Neural progenitor cell (in vitro differentiated cells): ENCODE measurements around the gene GPR85. TPM values are rescaled to one million over a fixed set of nuclear protein-coding genes. Genes with fewer than 3 reads are reported as not detected.

ENCODE experiments used
- DNase-seq: peaks from one replicate; pipeline ENCODE4 v3.0.0-alpha.2; 2016; ENCODE audit warnings: low spot score
- H2AFZ ChIP-seq: fragments of 200-600 bp; sonication (generic); replicated peaks from 2 replicates; pipeline ENCODE4 v1.6.1; 2016; ENCODE audit warnings: antibody characterized with exemption
- H3F3A ChIP-seq: fragments of 200-600 bp; sonication (generic); 2 replicates; pipeline ENCODE4 v1.6.1; 2016; ENCODE audit warnings: antibody characterized with exemption, low read depth
- H3K27ac ChIP-seq: fragments of 200-600 bp; sonication (generic); 2 replicates; pipeline ENCODE4 v1.5.1; 2016; ENCODE audit warnings: mild to moderate bottlenecking
- H3K27me3 ChIP-seq: fragments of 200-600 bp; sonication (generic); 2 replicates; pipeline ENCODE4 v1.6.1; 2016; ENCODE audit warnings: mild to moderate bottlenecking, moderate library complexity
- H3K36me3 ChIP-seq: fragments of 200-600 bp; sonication (generic); 2 replicates; pipeline ENCODE4 v1.5.1; 2016
- H3K4me1 ChIP-seq: fragments of 200-600 bp; sonication (generic); 2 replicates; pipeline ENCODE4 v1.6.1; 2016; ENCODE audit warnings: mixed run types
- H3K4me2 ChIP-seq: fragments of 200-600 bp; sonication (generic); 2 replicates; pipeline ENCODE4 v1.6.1; 2016
- H3K4me3 ChIP-seq: fragments of 200-600 bp; sonication (generic); 2 replicates; pipeline ENCODE4 v1.5.1; 2016
- H3K79me2 ChIP-seq: fragments of 200-600 bp; sonication (generic); 2 replicates; pipeline ENCODE4 v1.6.1; 2016; ENCODE audit warnings: low read depth
- H3K9ac ChIP-seq: fragments of 200-600 bp; sonication (generic); 2 replicates; pipeline ENCODE4 v1.6.1; 2016
- H3K9me3 ChIP-seq: fragments of 200-600 bp; sonication (generic); 2 replicates; pipeline ENCODE4 v1.5.1; 2016; ENCODE audit warnings: low read depth
- H4K20me1 ChIP-seq: fragments of 200-600 bp; sonication (generic); 2 replicates; pipeline ENCODE4 v1.6.1; 2016; ENCODE audit warnings: low read depth
- H3K27ac Mint-ChIP-seq: 3 replicates; pipeline ENCODE4 v1.8.0; 2021; ENCODE audit warnings: mixed read lengths
- H3K27me3 Mint-ChIP-seq: 2 replicates; pipeline ENCODE4 v1.8.0; 2022; ENCODE audit warnings: low read depth, mild to moderate bottlenecking, inconsistent platforms, moderate library complexity, mixed read lengths; ENCODE audit not compliant: insufficient read depth
- H3K36me3 Mint-ChIP-seq: 3 replicates; pipeline ENCODE4 v1.8.0; 2021; ENCODE audit warnings: mixed read lengths
- H3K4me1 Mint-ChIP-seq: 3 replicates; pipeline ENCODE4 v1.8.0; 2021; ENCODE audit warnings: mixed read lengths
- H3K4me3 Mint-ChIP-seq: 3 replicates; pipeline ENCODE4 v1.8.0; 2021; ENCODE audit warnings: mild to moderate bottlenecking, moderate library complexity, mixed read lengths
- H3K9me3 Mint-ChIP-seq: 3 replicates; pipeline ENCODE4 v1.8.0; 2020; ENCODE audit warnings: mixed read lengths
- CTCF ChIP-seq: fragments of 200-600 bp; sonication (generic); IDR thresholded peaks from 2 replicates; pipeline ENCODE4 v1.5.1; 2017; ENCODE audit warnings: antibody characterized with exemption, mild to moderate bottlenecking
- EZH2 ChIP-seq: fragments of 200-600 bp; sonication (generic); IDR thresholded peaks from 2 replicates; pipeline ENCODE4 v1.6.1; 2017; ENCODE audit warnings: antibody characterized with exemption, mild to moderate bottlenecking, moderate library complexity
- EZH2phosphoT487 ChIP-seq: fragments of 200-600 bp; sonication (generic); IDR thresholded peaks from 2 replicates; pipeline ENCODE4 v1.6.1; 2017; ENCODE audit warnings: antibody characterized with exemption
- total RNA-seq: library from RNA; depleted of rRNA; stranded (reverse); fragments of >200 nt; gene quantifications from 2 replicates; pipeline ENCODE4 v1.2.3, GENCODE V29; 2015; ENCODE audit warnings: low replicate concordance

Gene GPR85
- total RNA-seq, 1 donor from 2014 or later = 3.0 TPM

- Histone ChIP-seq H3F3A (no peaks in the 10 kb centered on the region), H3K4me2 (no peak overlapping the region), H3K27me3 (no peaks in the 10 kb centered on the region), H3K4me3 (no peak overlapping the region), H3K79me2 (no peaks in the 10 kb centered on the region), H2AFZ (no peak overlapping the region), H3K36me3 (no peaks in the 10 kb centered on the region), H4K20me1 (no peaks in the 10 kb centered on the region), H3K9ac (no peak overlapping the region), H3K9me3 (no peaks in the 10 kb centered on the region), H3K27ac (no peak overlapping the region), H3K4me1 (peaks cover 32% of the 10 kb centered on the region)
- peaks cover 3% of the 10 kb centered on the region for H3K9me3 Mint-ChIP-seq
- no peak overlapping the region for H3K4me3 Mint-ChIP-seq
- TF ChIP-seq EZH2 = no peak
- TF ChIP-seq CTCF = no peak
- no peak for TF ChIP-seq EZH2phosphoT487
- peaks cover 10% of the 10 kb centered on the region for H3K4me1 Mint-ChIP-seq
- H3K36me3 Mint-ChIP-seq = no peaks in the 10 kb centered on the region
- peaks cover 3% of the 10 kb centered on the region for H3K27me3 Mint-ChIP-seq
- no peak for DNase-seq
- no peak overlapping the region for H3K27ac Mint-ChIP-seq
These were observed 41.2 kb downstream of the GPR85 start for GRCh38 chr7:113045379-113045778.

- H3K9ac ChIP-seq = no peak overlapping the region
- no peaks in the 10 kb centered on the region for H3K36me3 ChIP-seq
- no peak overlapping the region for H3K27ac ChIP-seq
- Mint-ChIP-seq H3K4me1 (peaks cover 10% of the 10 kb centered on the region), H3K27ac (no peak overlapping the region), H3K27me3 (no peaks in the 10 kb centered on the region), H3K4me3 (no peak overlapping the region), H3K9me3 (no peaks in the 10 kb centered on the region), H3K36me3 (no peaks in the 10 kb centered on the region)
- no peaks in the 10 kb centered on the region for H3K27me3 ChIP-seq
- H3K9me3 ChIP-seq = no peaks in the 10 kb centered on the region
- no peaks in the 10 kb centered on the region for H3F3A ChIP-seq
- peaks cover 32% of the 10 kb centered on the region for H3K4me1 ChIP-seq
- H3K79me2 ChIP-seq = no peaks in the 10 kb centered on the region
- no peak for TF ChIP-seq EZH2
- no peak for TF ChIP-seq CTCF
- peak; percentile 74 for TF ChIP-seq EZH2phosphoT487
- H4K20me1 ChIP-seq = no peaks in the 10 kb centered on the region
- no peak overlapping the region for H2AFZ ChIP-seq
- DNase-seq = no peak
- peak overlapping the region; percentile 55 for H3K4me2 ChIP-seq
- H3K4me3 ChIP-seq = no peak overlapping the region
These were observed 42.2 kb downstream of the GPR85 start for GRCh38 chr7:113044394-113044793.

GRCh38 chr7:113040849-113041248 lies 45.8 kb downstream of the GPR85 start:
- H3K9ac ChIP-seq = no peak overlapping the region
- peaks cover 32% of the 10 kb centered on the region for H3K4me1 ChIP-seq
- H3K27ac ChIP-seq = no peak overlapping the region
- peaks cover 3% of the 10 kb centered on the region for H3K9me3 Mint-ChIP-seq
- H3K27me3 ChIP-seq = no peaks in the 10 kb centered on the region
- no peak overlapping the region for H3K4me3 ChIP-seq
- TF ChIP-seq EZH2phosphoT487 = no peak
- TF ChIP-seq EZH2 = no peak
- TF ChIP-seq CTCF = no peak
- DNase-seq = no peak
- no peaks in the 10 kb centered on the region for H3F3A ChIP-seq
- H3K9me3 ChIP-seq = no peaks in the 10 kb centered on the region
- H3K4me3 Mint-ChIP-seq = no peak overlapping the region
- H4K20me1 ChIP-seq = no peaks in the 10 kb centered on the region
- no peak overlapping the region for H3K4me2 ChIP-seq
- H2AFZ ChIP-seq = no peak overlapping the region
- no peaks in the 10 kb centered on the region for H3K36me3 ChIP-seq
- H3K79me2 ChIP-seq = no peaks in the 10 kb centered on the region
- H3K36me3 Mint-ChIP-seq = no peaks in the 10 kb centered on the region
- no peaks in the 10 kb centered on the region for H3K27me3 Mint-ChIP-seq
- H3K4me1 Mint-ChIP-seq = peaks cover 18% of the 10 kb centered on the region
- no peak overlapping the region for H3K27ac Mint-ChIP-seq
